HK-2 (cell line): ENCODE results near the gene AGAP1.

ENCODE experiments used
- DNase-seq: peaks from one replicate; pipeline ENCODE4 v3.0.0-alpha.2; 2018; ENCODE audit not compliant: unreplicated experiment

AGAP1 gene

DNA sequence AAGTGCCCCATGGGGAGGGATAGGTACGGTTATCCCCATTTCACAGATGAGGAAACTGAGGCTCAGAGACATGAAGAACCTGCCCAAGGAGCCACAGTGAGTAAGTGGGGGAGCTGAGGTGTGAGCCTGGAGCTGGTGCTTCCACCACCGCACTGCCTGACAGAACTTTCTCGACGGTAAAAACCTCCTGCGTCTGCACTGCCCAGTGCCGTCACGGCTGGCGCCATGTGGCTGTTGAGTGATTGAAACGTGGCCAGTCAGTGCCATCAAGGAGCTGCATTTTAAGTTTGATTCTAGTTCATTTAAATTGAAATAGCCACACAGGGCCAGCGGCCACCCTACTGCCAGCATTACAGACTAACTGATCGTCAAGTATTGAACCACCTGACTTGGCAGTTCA lies 217.1 kb downstream of the AGAP1 start:
- DNase-seq, result no peak

- DNase-seq, result no peak
These were observed 217.7 kb downstream of the AGAP1 start for GRCh38 chr2:235711527-235711926.

DNA sequence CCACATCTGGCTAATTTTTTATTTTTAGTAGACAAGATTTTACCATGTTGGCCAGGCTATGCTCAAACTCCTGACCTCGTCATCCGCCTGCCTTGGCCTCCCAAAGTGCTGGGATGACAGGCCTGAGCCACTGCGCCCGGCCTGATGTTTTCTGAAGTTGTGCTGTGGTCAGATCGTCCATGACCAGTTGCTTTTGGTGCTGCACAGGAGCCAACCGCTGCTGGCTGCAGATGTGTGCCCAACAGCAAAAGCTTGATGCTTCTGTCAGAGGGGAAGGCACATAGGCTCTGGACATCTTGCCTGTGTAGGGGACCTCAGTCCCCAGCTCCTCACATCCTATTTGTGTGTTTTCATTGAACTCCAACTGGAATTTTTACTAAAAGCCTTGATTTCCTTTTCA lies 218.3 kb downstream of the AGAP1 start:
- no peak for DNase-seq

DNA sequence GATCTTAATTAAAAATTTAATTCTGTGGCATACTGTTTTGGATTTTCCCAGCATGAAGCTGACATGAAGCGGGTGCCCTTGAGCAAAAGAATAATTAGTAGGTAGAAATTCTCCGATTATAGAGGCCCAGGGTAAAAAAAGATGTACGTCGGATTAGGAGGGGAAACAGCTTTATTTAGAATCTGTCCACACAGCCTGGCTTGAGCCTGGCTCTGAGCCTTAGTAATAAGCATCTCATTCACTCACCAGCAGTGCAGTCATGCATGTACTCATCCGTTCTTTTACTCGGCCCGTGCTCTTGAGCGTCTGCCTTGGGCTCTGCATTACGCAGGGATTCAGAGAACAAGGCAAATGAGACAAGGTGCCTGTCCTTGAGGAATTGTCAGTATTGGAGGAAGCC lies 219.3 kb downstream of the AGAP1 start:
- DNase-seq, result no peak

- no peak for DNase-seq
These were observed 221.8 kb downstream of the AGAP1 start for GRCh38 chr2:235715601-235716000.

- DNase-seq, result no peak
These were observed 223.1 kb downstream of the AGAP1 start for GRCh38 chr2:235716875-235717496.

GRCh38 chr2:235719146-235719942 lies 225.5 kb downstream of the AGAP1 start:
- no peak for DNase-seq

DNA sequence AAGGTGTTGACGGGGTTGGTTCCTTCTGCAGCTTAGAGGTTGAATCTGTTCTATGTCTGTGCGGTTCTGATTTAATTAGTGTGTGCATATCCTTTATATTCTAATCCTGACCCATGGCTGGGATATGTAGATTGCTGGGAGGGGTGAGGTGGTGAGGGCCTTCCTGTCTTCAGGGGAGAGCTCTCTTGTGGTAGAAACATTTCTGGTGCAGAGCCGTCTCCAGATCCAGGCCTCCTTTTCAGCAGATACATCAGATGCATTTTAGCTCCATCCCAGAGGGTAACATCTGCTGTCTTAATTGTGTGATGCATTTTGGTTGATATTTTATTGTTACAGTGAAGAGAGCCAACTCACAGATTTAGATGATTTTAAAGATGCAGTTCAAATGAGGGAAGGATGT lies 227.8 kb downstream of the AGAP1 start:
- no peak for DNase-seq

- no peak for DNase-seq
These were observed 229.0 kb downstream of the AGAP1 start for GRCh38 chr2:235722869-235723268.

GRCh38 chr2:235723371-235723770 lies 229.5 kb downstream of the AGAP1 start:
- no peak for DNase-seq

DNA sequence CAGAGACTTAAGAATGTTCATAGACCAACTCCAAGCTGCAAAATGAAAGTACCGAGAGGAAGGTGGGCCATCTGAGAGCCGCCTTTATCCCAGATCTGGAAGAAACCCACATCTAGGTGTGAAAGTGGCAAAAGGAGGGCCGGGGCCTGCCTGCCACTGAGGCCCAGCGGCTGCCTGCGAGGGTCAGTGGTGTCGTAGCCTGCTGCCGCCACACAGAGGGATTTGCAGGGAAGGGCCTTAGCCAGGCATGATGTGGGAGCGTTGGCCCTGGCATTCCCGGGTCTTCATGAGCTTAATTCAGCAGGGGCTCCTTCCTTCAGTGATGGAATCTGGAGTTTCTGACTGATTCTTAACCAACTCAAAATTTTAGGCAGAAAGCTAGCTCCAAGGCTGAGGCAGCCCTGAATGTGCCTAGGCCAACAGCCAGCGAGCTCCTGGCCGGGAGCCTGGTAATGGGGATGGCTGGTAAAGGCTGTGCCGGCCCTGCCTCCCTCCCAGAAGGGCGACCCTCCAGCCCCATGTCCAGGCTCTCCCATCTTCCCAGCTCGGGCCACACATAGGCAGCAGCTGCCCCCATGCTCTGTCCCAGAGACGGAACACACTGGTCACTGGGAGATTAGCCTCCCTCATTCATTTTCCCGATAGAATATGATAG lies 230.1 kb downstream of the AGAP1 start:
- DNase-seq, result no peak

DNA sequence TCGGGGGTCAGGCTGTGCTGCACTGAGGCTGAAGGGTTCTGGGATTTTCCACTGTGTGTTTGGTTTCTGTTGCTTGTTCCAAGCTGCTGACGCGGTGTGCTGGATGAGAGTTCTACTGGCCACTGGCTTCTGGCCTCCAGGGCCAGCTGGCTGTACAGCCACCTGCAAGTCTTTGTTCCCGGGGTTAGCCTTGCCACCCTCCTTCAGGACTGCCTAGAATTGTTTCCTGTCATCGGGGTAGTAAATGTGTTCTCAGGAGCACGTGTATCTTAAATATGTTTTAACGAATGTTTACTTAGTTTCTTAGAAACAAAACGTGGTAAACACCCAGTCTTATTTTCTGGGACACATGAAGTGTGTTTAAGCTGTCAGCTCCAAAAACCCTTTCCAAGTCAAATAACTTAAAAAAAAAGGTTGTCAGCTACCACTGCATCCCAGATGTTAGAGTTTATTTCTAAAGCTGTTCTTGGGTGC lies 231.2 kb downstream of the AGAP1 start:
- DNase-seq, result no peak

DNA sequence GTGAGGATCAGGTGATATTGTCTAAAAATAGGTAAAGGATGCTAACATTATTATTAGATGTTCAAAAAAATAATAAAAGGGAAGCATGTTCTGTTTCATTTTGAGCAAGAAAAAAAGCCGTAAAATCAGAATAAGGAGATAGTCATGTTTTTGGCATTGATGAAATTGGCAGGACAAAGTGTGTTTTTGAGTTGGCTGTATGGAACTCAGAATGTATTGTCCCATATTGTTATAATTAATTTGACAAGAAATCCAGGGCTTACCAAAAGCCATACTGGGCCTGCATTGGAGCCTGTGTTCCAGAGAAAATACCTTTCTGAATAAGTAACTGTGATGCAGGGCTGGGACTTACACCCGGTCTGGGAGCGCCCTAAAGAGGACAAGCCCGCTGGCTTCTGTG lies 232.0 kb downstream of the AGAP1 start:
- DNase-seq, result no peak

GRCh38 chr2:235726554-235726953 lies 232.7 kb downstream of the AGAP1 start:
- no peak for DNase-seq

DNA sequence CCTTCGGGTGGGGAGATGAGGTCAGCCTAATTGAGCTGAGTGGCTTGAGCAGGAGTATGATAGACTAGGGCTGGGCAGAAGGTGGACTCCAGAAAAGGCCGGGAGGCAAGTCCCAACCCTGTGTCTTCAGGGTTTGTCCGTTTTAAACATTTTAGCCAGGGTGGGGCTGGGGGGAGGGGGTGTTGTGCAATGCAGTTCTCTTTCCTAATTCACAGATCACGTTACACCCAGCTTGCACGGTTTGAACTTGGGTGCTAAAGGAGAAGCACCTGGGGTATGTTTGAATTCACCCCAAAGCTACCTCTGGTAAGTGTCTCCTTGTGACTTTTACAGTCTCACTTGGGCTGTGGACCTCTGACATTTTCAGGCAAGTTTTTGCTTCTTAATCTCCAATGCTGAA lies 233.3 kb downstream of the AGAP1 start:
- DNase-seq, result no peak

- DNase-seq, result no peak
These were observed 234.3 kb downstream of the AGAP1 start for GRCh38 chr2:235727891-235728799.

GRCh38 chr2:235728800-235729556 lies 235.1 kb downstream of the AGAP1 start:
- no peak for DNase-seq

- DNase-seq, result no peak
These were observed 235.7 kb downstream of the AGAP1 start for GRCh38 chr2:235729557-235729947.

GRCh38 chr2:235730115-235730514 lies 236.3 kb downstream of the AGAP1 start:
- DNase-seq, result no peak

GRCh38 chr2:235733761-235734160 lies 239.9 kb downstream of the AGAP1 start:
- DNase-seq, result no peak

DNA sequence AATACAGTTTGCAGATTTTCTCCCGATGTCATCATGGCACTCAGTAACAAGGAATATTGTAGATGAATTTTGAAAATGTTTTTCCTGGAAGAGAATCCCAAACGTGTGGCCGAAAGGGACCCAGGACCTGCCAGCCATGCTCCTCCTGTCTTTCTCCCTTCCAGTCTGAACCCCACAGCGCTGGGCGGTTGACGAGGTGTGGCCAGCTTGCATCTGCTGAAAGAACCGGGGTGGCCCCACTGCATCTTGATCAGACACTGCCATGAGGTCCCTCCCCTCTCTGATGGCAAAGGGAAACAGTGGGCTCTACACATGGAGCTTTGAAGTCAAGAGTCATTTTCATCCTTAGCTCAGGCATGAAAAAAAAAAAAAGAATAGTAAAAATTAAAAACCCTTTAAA lies 240.3 kb downstream of the AGAP1 start:
- DNase-seq, result no peak
